Epithelial cell of esophagus (primary cell): ENCODE results near the gene AHCYL2.
A peak's percentile ranks its signal among the peaks of the same experiment; 100 is the strongest.

Source experiments
- DNase-seq: peaks from one replicate; pipeline ENCODE4 v3.0.0; 2010; ENCODE audit warnings: low read depth
- H3K4me3 ChIP-seq: 2 replicates; pipeline ENCODE4 v1.5.1; 2011; ENCODE audit warnings: mild to moderate bottlenecking, low read length, control low read depth
- CTCF ChIP-seq: IDR thresholded peaks from 2 replicates; pipeline ENCODE4 v1.5.1; 2011; ENCODE audit warnings: low read depth, mild to moderate bottlenecking, low read length, control low read depth, inconsistent platforms; ENCODE audit not compliant: insufficient read depth; ENCODE audit errors: missing control alignments

The AHCYL2 gene

GRCh38 chr7:129376076-129376777, 151.4 kb downstream of the AHCYL2 start:
- no peak overlapping the region for H3K4me3 ChIP-seq
- DNase-seq = peak; percentile 74
- TF ChIP-seq CTCF = peak; percentile 72

- H3K4me3 ChIP-seq = no peak overlapping the region
- DNase-seq = peak; percentile 52
- TF ChIP-seq CTCF = no peak
Measured at GRCh38 chr7:129376778-129377700, 152.2 kb downstream of the AHCYL2 start.

- TF ChIP-seq CTCF = no peak
- no peak for DNase-seq
Measured at GRCh38 chr7:129381710-129382484, 157.1 kb downstream of the AHCYL2 start.

GRCh38 chr7:129383542-129384132, 158.8 kb downstream of the AHCYL2 start:
- DNase-seq = no peak
- no peak for TF ChIP-seq CTCF

More at GRCh38 chr7:129381710-129382484, 157.1 kb downstream of the AHCYL2 start:
- no peak overlapping the region for H3K4me3 ChIP-seq

GRCh38 chr7:129385116-129385515, 160.3 kb downstream of the AHCYL2 start:
- TF ChIP-seq CTCF = no peak
- H3K4me3 ChIP-seq = no peak overlapping the region
- DNase-seq = no peak

More at GRCh38 chr7:129383542-129384132, 158.8 kb downstream of the AHCYL2 start:
- no peak overlapping the region for H3K4me3 ChIP-seq

GRCh38 chr7:129385598-129385997, 160.8 kb downstream of the AHCYL2 start:
- no peak for DNase-seq
- H3K4me3 ChIP-seq = no peak overlapping the region
- no peak for TF ChIP-seq CTCF
